Tibial nerve (tissue), 4 donors: ENCODE measurements around the gene B3GAT1. TPM values are rescaled to one million over a fixed set of nuclear protein-coding genes. Genes with fewer than 3 reads are reported as not detected.

Experiments used
- DNase-seq, 2 donors: peaks; one replicate each; pipeline ENCODE4 v3.0.0-alpha.2; 2019; ENCODE audit warnings: low spot score in 2 of 2
- H3K27ac ChIP-seq, 4 donors: fragments of 200-600 bp; sonication (generic) in 3 of 4; one replicate each; pipeline ENCODE4 v1.5.1; 2017 to 2019; ENCODE audit warnings: mild to moderate bottlenecking in 1 of 4
- H3K27me3 ChIP-seq, 2 donors: fragments of 200-600 bp; sonication (generic) in 1 of 2; one replicate each; pipeline versions ENCODE4 v1.5.1 to v1.6.0; 2017 to 2019
- H3K36me3 ChIP-seq, 3 donors: fragments of 200-600 bp; sonication (generic); one replicate each; pipeline ENCODE4 v1.5.1; 2018 to 2019
- H3K4me1 ChIP-seq, 4 donors: fragments of 200-600 bp; sonication (generic) in 3 of 4; one replicate each; pipeline ENCODE4 v1.5.1; 2017 to 2019
- H3K4me3 ChIP-seq, 4 donors: fragments of 200-600 bp; sonication (generic) in 3 of 4; one replicate each; pipeline ENCODE4 v1.5.1; 2017 to 2019; ENCODE audit warnings: mild to moderate bottlenecking in 1 of 4, moderate library complexity in 1 of 4
- H3K9me3 ChIP-seq, 4 donors: fragments of 200-600 bp; sonication (generic) in 3 of 4; one replicate each; pipeline ENCODE4 v1.5.1; 2017 to 2019
- EP300 ChIP-seq, 2 donors: sonication (generic); formaldehyde crosslinking; IDR thresholded peaks; one replicate each; pipeline ENCODE4 v1.6.1; 2017; ENCODE audit warnings: antibody characterized with exemption in 2 of 2, mild to moderate bottlenecking in 1 of 2
- POLR2A ChIP-seq, 2 donors: fragments of 450-650 bp; IDR thresholded peaks; one replicate each; pipeline ENCODE4 v1.6.1; 2017; ENCODE audit warnings: antibody characterized with exemption in 2 of 2, mild to moderate bottlenecking in 2 of 2, moderate library complexity in 2 of 2
- WGBS, 2 donors: methylation state at CpG; one replicate each; pipeline ENCODE4 v1.1.5; 2018; 5-methylcytosine and 5-hydroxymethylcytosine counted together
- total RNA-seq, 4 donors: library from RNA; depleted of rRNA; stranded (reverse); fragments of >200 nt; gene quantifications; one replicate each; pipeline ENCODE4 v1.1.0, GENCODE V29; 2016
- TF ChIP-seq, protein P1 (sequence below), 5 experiments: fragments of 200-600 bp in 3 of 5; fragments of 450-650 bp in 2 of 5; sonication (generic) in 3 of 5; IDR thresholded peaks; one replicate each; pipeline ENCODE4 v1.5.1; 2016 to 2019; ENCODE audit warnings: antibody characterized with exemption in 5 of 5, mild to moderate bottlenecking in 3 of 5, moderate library complexity in 2 of 5

Gene B3GAT1
- total RNA-seq, 4 donors from 2014 or later = 6.6 to 18.0 (median 9.1) TPM

DNA sequence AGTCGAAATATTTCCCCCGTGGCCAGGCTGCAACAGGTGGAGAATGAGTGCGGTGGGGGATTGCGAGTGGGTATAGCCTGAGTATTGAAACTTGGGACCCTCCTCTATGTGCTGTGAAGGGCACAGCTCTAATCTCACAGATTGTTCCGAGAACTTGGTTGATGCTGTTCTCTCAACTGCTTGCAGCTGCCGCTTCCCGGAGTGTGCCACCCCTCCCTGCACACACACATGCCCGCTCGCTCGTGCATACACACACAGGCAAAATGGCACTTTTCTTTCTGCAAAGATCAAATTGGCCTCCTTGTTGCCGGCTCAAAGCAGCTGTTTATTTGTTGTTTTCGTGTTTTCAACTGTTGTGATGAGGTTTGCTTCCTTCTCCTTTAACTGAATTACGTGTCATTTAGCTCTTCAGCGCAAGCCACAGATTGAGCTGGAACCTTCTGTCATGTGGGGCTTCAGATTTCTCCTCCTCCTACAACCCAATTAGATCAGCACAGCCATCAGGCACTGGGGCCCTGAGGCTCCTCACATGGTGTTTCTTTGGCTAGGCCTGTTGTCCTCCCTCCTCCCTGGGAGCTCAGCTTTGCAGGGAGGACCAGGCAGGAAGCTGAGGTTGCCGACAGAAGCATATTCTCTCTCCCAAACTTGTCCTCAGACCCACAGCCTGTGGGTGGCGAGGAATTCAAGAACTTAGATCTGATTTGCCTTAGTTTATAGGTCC, 13.9 kb upstream of the B3GAT1 start:
- H3K27me3 ChIP-seq = no peaks in the 10 kb centered on the region
- H3K27ac ChIP-seq = no peak overlapping the region
- no peaks in the 10 kb centered on the region for H3K36me3 ChIP-seq
- DNase-seq = no peak
- no peak overlapping the region for H3K4me3 ChIP-seq
- H3K9me3 ChIP-seq = no peaks in the 10 kb centered on the region
- WGBS, 2 donors = 70 to 72% methylated on average over 16 of the region's 16 CpGs
- no peaks in the 10 kb centered on the region for H3K4me1 ChIP-seq
- TF ChIP-seq POLR2A (IDR thresholded peaks at IDR 0.05) = no peak
- TF ChIP-seq, protein P1, sequence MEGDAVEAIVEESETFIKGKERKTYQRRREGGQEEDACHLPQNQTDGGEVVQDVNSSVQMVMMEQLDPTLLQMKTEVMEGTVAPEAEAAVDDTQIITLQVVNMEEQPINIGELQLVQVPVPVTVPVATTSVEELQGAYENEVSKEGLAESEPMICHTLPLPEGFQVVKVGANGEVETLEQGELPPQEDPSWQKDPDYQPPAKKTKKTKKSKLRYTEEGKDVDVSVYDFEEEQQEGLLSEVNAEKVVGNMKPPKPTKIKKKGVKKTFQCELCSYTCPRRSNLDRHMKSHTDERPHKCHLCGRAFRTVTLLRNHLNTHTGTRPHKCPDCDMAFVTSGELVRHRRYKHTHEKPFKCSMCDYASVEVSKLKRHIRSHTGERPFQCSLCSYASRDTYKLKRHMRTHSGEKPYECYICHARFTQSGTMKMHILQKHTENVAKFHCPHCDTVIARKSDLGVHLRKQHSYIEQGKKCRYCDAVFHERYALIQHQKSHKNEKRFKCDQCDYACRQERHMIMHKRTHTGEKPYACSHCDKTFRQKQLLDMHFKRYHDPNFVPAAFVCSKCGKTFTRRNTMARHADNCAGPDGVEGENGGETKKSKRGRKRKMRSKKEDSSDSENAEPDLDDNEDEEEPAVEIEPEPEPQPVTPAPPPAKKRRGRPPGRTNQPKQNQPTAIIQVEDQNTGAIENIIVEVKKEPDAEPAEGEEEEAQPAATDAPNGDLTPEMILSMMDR (IDR thresholded peaks at IDR 0.05) = no peak
- no peak for TF ChIP-seq EP300 (IDR thresholded peaks at IDR 0.05)

GRCh38 chr11:134425413-134425812, 13.4 kb upstream of the B3GAT1 start:
- Histone ChIP-seq H3K27ac (no peak overlapping the region), H3K9me3 (no peaks in the 10 kb centered on the region), H3K4me3 (no peak overlapping the region), H3K27me3 (no peaks in the 10 kb centered on the region), H3K36me3 (no peaks in the 10 kb centered on the region), H3K4me1 (no peaks in the 10 kb centered on the region)
- 47 to 51% methylated on average over 2 of the region's 2 CpGs for WGBS, 2 donors
- no peak for DNase-seq
- TF ChIP-seq, protein P1 (IDR thresholded peaks at IDR 0.05) = no peak
- TF ChIP-seq POLR2A (IDR thresholded peaks at IDR 0.05) (no peak), EP300 (IDR thresholded peaks at IDR 0.05) (no peak)

- TF ChIP-seq, protein P1 (IDR thresholded peaks at IDR 0.05) = no peak
- TF ChIP-seq EP300 (IDR thresholded peaks at IDR 0.05) (no peak), POLR2A (IDR thresholded peaks at IDR 0.05) (no peak)
- Histone ChIP-seq H3K27ac (no peak overlapping the region), H3K4me3 (no peak overlapping the region), H3K4me1 (no peaks in the 10 kb centered on the region), H3K36me3 (no peaks in the 10 kb centered on the region), H3K9me3 (no peaks in the 10 kb centered on the region), H3K27me3 (no peaks in the 10 kb centered on the region)
- DNase-seq = no peak
- WGBS, 2 donors = 82 to 88% methylated on average over 10 of the region's 10 CpGs
Observed at GRCh38 chr11:134423106-134423505, 11.1 kb upstream of the B3GAT1 start.

- Histone ChIP-seq H3K27ac (no peak overlapping the region), H3K27me3 (peaks cover 0 to 14% of the 10 kb centered on the region in 2 donors), H3K4me1 (peaks cover 0 to 22% (median 0%) of the 10 kb centered on the region in 4 donors), H3K36me3 (no peaks in the 10 kb centered on the region), H3K4me3 (no peak overlapping the region), H3K9me3 (no peaks in the 10 kb centered on the region)
- no peak for DNase-seq
- 47 to 49% methylated on average over 14 of the region's 14 CpGs for WGBS, 2 donors
- TF ChIP-seq, protein P1 (IDR thresholded peaks at IDR 0.05) = no peak
- no peak for TF ChIP-seq POLR2A (IDR thresholded peaks at IDR 0.05)
- TF ChIP-seq EP300 (IDR thresholded peaks at IDR 0.05) = no peak
Observed at GRCh38 chr11:134417871-134418840, 6.1 kb upstream of the B3GAT1 start.

DNA sequence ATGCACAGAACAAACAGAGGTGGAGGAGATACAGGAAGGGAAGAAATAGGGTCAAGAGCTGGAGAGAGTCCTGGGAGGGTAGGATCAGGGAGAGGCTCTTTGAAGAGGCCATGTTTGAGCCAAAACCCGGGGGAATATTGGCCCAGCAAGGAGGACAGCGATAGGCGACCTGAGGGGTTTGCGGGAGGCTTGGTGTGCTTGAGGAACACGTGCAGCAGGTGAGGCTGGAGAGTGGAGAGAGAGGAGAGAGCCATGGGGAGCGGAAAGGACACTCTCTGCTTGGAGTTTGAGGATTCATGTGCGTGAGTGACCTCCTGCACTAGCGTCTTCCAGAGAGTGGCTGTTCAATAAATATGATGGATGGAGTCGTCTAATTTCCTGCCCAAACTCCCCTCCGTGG, 4.7 kb upstream of the B3GAT1 start:
- peaks cover 0 to 25% of the 10 kb centered on the region in 2 donors for H3K27me3 ChIP-seq
- H3K36me3 ChIP-seq = no peaks in the 10 kb centered on the region
- no peak for DNase-seq
- TF ChIP-seq, protein P1 (IDR thresholded peaks at IDR 0.05) = no peak
- no peak for TF ChIP-seq EP300 (IDR thresholded peaks at IDR 0.05)
- no peak for TF ChIP-seq POLR2A (IDR thresholded peaks at IDR 0.05)
- H3K4me1 ChIP-seq = peaks cover 0 to 33% (median 0%) of the 10 kb centered on the region in 4 donors
- H3K9me3 ChIP-seq = no peaks in the 10 kb centered on the region
- 80% methylated on average over 10 of the region's 10 CpGs for WGBS, 2 donors
- H3K27ac ChIP-seq = no peak overlapping the region
- H3K4me3 ChIP-seq = no peak overlapping the region
